Activated naive CD8-positive, alpha-beta T cell treated with anti-CD3 and anti-CD28 coated beads, Interleukin-2, amount 10 ng/mL, durations not matched to agents 7 days and 5 days (primary cell): ENCODE results near the gene ST14. TPM values are rescaled to one million over a fixed set of nuclear protein-coding genes. Genes with fewer than 3 reads are reported as not detected.
"Not testable (repeated sequence)": the region's sequence is repeated elsewhere in the genome, so short reads cannot be mapped to it uniquely, and the experiment has no call there.

Experiments
- ATAC-seq: fragments of 150-1000 bp; cut with Tn5 transposase; one replicate; pipeline ENCODE4 v1.10.0; 2021; ENCODE audit warnings: low read depth, moderate library complexity
- POLR2A ChIA-PET: fragments of 350-600 bp; sonication (Branson Sonifier 250); formaldehyde crosslinking; loops from one replicate; lab custom pipeline; 2021; ENCODE audit warnings: antibody characterized with exemption; lab: Charles Lee
- DNase-seq: peaks from one replicate; pipeline ENCODE4 v3.0.0; 2021
- H3K27ac Mint-ChIP-seq: one replicate; pipeline ENCODE4 v1.8.0; 2022; ENCODE audit warnings: mild to moderate bottlenecking, mixed read lengths
- H3K27me3 Mint-ChIP-seq: one replicate; pipeline ENCODE4 v1.8.0; 2022; ENCODE audit warnings: mild to moderate bottlenecking, moderate library complexity, mixed read lengths
- H3K36me3 Mint-ChIP-seq: one replicate; pipeline ENCODE4 v1.8.0; 2021; ENCODE audit warnings: mild to moderate bottlenecking, mixed read lengths
- H3K4me1 Mint-ChIP-seq: one replicate; pipeline ENCODE4 v1.8.0; 2021; ENCODE audit warnings: mixed read lengths
- H3K4me3 Mint-ChIP-seq: one replicate; pipeline ENCODE4 v1.8.0; 2022; ENCODE audit warnings: mild to moderate bottlenecking, moderate library complexity, mixed read lengths
- H3K9me3 Mint-ChIP-seq: one replicate; pipeline ENCODE4 v1.8.0; 2021; ENCODE audit warnings: mixed read lengths
- total RNA-seq, 2 experiments: library from RNA; stranded (reverse); gene quantifications; one replicate each; pipeline ENCODE4 v1.2.3, GENCODE V29; 2021

Gene ST14
- total RNA-seq, 2 experiments from 2014 or later = 0.51 to 0.67 TPM

GRCh38 chr11:130161441-130162145 lies 2.0 kb downstream of the ST14 start:
- no peak for DNase-seq
- peaks cover 10% of the 10 kb centered on the region for H3K4me1 Mint-ChIP-seq
- no peaks in the 10 kb centered on the region for H3K36me3 Mint-ChIP-seq
- ATAC-seq = no peak
- H3K27me3 Mint-ChIP-seq = peaks cover 52% of the 10 kb centered on the region
- H3K9me3 Mint-ChIP-seq = no peaks in the 10 kb centered on the region
- POLR2A ChIA-PET = no interaction called here
- H3K4me3 Mint-ChIP-seq = peak overlapping the region; percentile 18
- no peak overlapping the region for H3K27ac Mint-ChIP-seq

GRCh38 chr11:130162733-130163132 lies 3.2 kb downstream of the ST14 start:
- H3K36me3 Mint-ChIP-seq = no peaks in the 10 kb centered on the region
- H3K9me3 Mint-ChIP-seq = no peaks in the 10 kb centered on the region
- H3K4me1 Mint-ChIP-seq = peaks cover 10% of the 10 kb centered on the region
- no peak for ATAC-seq
- POLR2A ChIA-PET = no interaction called here
- H3K27me3 Mint-ChIP-seq = peaks cover 53% of the 10 kb centered on the region
- no peak overlapping the region for H3K27ac Mint-ChIP-seq
- no peak for DNase-seq
- no peak overlapping the region for H3K4me3 Mint-ChIP-seq

DNA sequence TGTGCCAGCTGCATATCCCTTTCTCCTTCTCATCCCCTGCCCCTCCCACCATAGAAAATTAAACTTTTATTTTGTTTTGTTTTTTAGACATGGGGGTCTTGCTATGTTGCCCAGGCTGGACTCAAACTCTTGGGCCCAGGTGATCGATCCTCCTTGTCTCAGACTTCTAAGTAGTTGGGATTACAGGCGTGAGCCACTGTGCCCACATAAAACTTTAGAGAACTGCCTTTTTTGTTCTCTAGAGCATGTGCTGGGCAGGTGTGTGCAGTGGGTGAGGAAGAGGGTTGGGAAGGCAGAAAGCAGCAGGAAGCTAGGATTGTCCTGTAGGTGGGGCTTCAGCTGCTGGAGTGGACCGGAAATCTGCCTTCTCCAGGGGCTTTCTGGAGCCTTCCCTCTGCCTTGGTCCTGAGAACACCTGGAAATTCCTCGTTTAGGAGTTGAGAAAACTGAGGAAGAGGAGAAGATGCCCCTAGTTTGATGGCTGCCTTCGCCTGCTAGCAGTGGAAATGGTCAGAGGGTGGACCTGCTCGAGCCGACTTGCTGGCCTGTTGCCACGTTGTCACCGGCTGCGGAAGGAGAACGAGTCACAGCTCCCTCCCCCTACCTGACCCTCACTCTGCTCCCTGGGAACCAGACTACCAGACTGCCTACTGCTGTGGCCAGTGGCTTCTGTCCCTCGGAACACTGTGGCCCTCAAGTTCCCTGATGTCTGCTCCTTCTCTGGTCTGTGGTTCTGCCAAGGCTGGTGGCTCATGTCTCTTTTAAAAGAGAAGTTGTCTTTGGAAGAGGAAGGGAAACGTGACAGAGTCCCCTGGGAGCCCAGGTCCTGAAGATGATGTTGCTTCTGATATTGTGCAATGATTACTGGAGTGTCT lies 4.0 kb downstream of the ST14 start:
- Mint-ChIP-seq H3K27me3 (peaks cover 46% of the 10 kb centered on the region), H3K4me1 (peaks cover 10% of the 10 kb centered on the region), H3K9me3 (no peaks in the 10 kb centered on the region), H3K27ac (no peak overlapping the region), H3K36me3 (no peaks in the 10 kb centered on the region), H3K4me3 (no peak overlapping the region)
- no peak for ATAC-seq
- DNase-seq = no peak
- POLR2A ChIA-PET = no interaction called here

- Mint-ChIP-seq H3K27me3 (peaks cover 41% of the 10 kb centered on the region), H3K9me3 (no peaks in the 10 kb centered on the region), H3K4me3 (no peak overlapping the region), H3K4me1 (peaks cover 8% of the 10 kb centered on the region), H3K36me3 (no peaks in the 10 kb centered on the region), H3K27ac (no peak overlapping the region)
- POLR2A ChIA-PET = no interaction called here
- ATAC-seq = no peak
- no peak for DNase-seq
Measured at GRCh38 chr11:130164221-130164570, 4.6 kb downstream of the ST14 start.

DNA sequence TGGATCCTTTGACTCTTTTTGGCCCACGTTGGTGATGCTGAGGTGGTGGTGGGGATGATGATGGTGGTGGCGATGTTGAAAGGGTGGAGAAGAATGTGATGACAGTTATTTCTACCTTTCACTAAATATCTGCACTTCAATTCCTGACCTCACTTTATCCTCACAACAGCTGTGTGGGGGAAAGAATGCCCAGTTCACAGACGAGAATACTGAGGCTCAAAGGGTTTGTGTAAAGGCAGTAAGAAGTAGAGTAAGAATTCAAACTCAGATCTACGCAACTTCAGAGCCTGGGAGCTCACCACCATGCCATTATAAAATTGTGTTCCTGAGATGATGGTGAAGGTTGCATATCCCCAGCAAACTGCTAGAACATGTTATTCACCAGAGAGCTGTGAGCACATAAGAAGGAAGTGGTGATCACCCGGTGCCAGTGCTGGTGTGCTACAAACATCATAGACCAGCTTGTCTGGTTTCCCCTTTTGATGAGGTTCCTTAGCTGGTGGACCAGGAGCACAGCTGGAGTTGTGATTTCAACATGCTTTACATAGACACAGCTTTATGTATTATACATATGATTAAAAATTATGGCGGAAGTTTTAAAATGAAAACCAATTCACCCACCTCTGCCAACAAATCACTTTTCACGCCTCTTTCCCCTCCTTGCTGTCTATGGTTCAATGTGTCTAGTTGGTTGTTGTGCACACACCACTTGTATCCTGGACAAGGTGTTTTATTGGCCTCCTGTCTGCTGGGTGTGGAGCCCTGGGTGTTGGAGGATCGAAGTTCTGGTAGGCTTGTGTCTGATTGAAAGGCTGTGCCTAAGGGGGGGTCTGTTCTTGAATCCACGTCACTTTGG lies 6.2 kb downstream of the ST14 start:
- no peaks in the 10 kb centered on the region for H3K36me3 Mint-ChIP-seq
- no peak overlapping the region for H3K27ac Mint-ChIP-seq
- peaks cover 3% of the 10 kb centered on the region for H3K4me1 Mint-ChIP-seq
- no peak overlapping the region for H3K4me3 Mint-ChIP-seq
- ATAC-seq (no peak), DNase-seq (no peak)
- POLR2A ChIA-PET = interaction anchor here (0.6 kb wide), 1 partner anchor 8 kb away, joined by 4 read pairs; no protein-coding TSS in a partner anchor
- H3K27me3 Mint-ChIP-seq = peaks cover 34% of the 10 kb centered on the region
- H3K9me3 Mint-ChIP-seq = no peaks in the 10 kb centered on the region

- ATAC-seq (no peak), DNase-seq (no peak)
- Mint-ChIP-seq H3K4me1 (peaks cover 2% of the 10 kb centered on the region), H3K4me3 (no peak overlapping the region), H3K27me3 (peaks cover 28% of the 10 kb centered on the region), H3K36me3 (no peaks in the 10 kb centered on the region), H3K27ac (no peak overlapping the region), H3K9me3 (no peaks in the 10 kb centered on the region)
- POLR2A ChIA-PET = interaction anchor here (0.6 kb wide), 1 partner anchor 9 kb away, joined by 4 read pairs; no protein-coding TSS in a partner anchor
Measured at GRCh38 chr11:130166457-130166784, 6.8 kb downstream of the ST14 start.

GRCh38 chr11:130167146-130167545 lies 7.6 kb downstream of the ST14 start:
- Mint-ChIP-seq H3K4me3 (no peak overlapping the region), H3K27ac (no peak overlapping the region), H3K36me3 (no peaks in the 10 kb centered on the region), H3K27me3 (peaks cover 23% of the 10 kb centered on the region), H3K4me1 (no peaks in the 10 kb centered on the region), H3K9me3 (no peaks in the 10 kb centered on the region)
- ATAC-seq (no peak), DNase-seq (no peak)
- POLR2A ChIA-PET = no interaction called here

- Mint-ChIP-seq H3K36me3 (no peaks in the 10 kb centered on the region), H3K27ac (no peak overlapping the region), H3K4me1 (no peaks in the 10 kb centered on the region)
Measured at GRCh38 chr11:130168105-130168504, 8.5 kb downstream of the ST14 start.

GRCh38 chr11:130170345-130170744 lies 10.8 kb downstream of the ST14 start:
- POLR2A ChIA-PET = no interaction called here
- no peaks in the 10 kb centered on the region for H3K4me1 Mint-ChIP-seq
- no peak for DNase-seq
- H3K4me3 Mint-ChIP-seq = no peak overlapping the region
- no peak for ATAC-seq
- H3K36me3 Mint-ChIP-seq = no peaks in the 10 kb centered on the region
- no peak overlapping the region for H3K27ac Mint-ChIP-seq
- peaks cover 5% of the 10 kb centered on the region for H3K9me3 Mint-ChIP-seq
- H3K27me3 Mint-ChIP-seq = peaks cover 20% of the 10 kb centered on the region

More at GRCh38 chr11:130168105-130168504, 8.5 kb downstream of the ST14 start:
- no peak overlapping the region for H3K4me3 Mint-ChIP-seq
- H3K27me3 Mint-ChIP-seq = peaks cover 21% of the 10 kb centered on the region
- POLR2A ChIA-PET = no interaction called here
- DNase-seq (no peak), ATAC-seq (no peak)
- H3K9me3 Mint-ChIP-seq = no peaks in the 10 kb centered on the region

DNA sequence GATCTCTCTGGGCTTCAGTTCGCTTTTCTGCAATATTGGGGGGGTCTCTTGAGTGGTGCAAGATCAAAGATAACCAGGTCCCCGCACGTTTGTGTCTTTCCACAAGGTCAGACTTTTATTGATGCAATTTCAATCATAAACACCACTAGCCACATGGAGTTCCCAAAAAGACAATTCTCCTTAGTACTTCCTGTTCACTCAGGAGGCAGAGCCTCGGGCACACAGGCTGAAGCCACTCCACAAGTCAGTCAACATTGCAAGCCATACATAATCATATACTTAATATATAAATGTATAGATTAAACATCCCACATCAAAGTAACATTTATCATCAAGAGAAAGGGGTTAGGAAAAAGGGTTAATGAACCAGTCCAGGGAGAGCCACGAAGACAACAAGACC lies 12.0 kb downstream of the ST14 start:
- DNase-seq (no peak), ATAC-seq (no peak)
- no peak overlapping the region for H3K27ac Mint-ChIP-seq

GRCh38 chr11:130172001-130172400 lies 12.4 kb downstream of the ST14 start:
- DNase-seq, H3K27ac Mint-ChIP-seq, H3K4me3 Mint-ChIP-seq, ATAC-seq, H3K4me1 Mint-ChIP-seq, H3K36me3 Mint-ChIP-seq, H3K9me3 Mint-ChIP-seq: not testable (repeated sequence)
- POLR2A ChIA-PET = interaction anchor here (0.7 kb wide), 1 partner anchor 418 kb away, joined by 7 read pairs; no protein-coding TSS in a partner anchor
- H3K27me3 Mint-ChIP-seq = peaks cover 17% of the 10 kb centered on the region

More for the DNA sequence above, 12.0 kb downstream of the ST14 start:
- Mint-ChIP-seq H3K9me3 (peaks cover 7% of the 10 kb centered on the region), H3K4me1 (peaks cover 2% of the 10 kb centered on the region), H3K36me3 (no peaks in the 10 kb centered on the region), H3K4me3 (no peak overlapping the region), H3K27me3 (peaks cover 17% of the 10 kb centered on the region)
- POLR2A ChIA-PET = interaction anchor here (0.7 kb wide), 1 partner anchor 418 kb away, joined by 7 read pairs; no protein-coding TSS in a partner anchor

- Mint-ChIP-seq H3K4me3 (no peak overlapping the region), H3K27ac (no peak overlapping the region)
- POLR2A ChIA-PET = no interaction called here
Measured at GRCh38 chr11:130174642-130175041, 15.1 kb downstream of the ST14 start.

GRCh38 chr11:130175898-130176297 lies 16.3 kb downstream of the ST14 start:
- Mint-ChIP-seq H3K36me3 (no peaks in the 10 kb centered on the region), H3K4me1 (peaks cover 2% of the 10 kb centered on the region), H3K27me3 (peaks cover 9% of the 10 kb centered on the region), H3K9me3 (peaks cover 7% of the 10 kb centered on the region), H3K27ac (no peak overlapping the region), H3K4me3 (no peak overlapping the region)
- ATAC-seq (no peak), DNase-seq (no peak)
- POLR2A ChIA-PET = no interaction called here

More at GRCh38 chr11:130174642-130175041, 15.1 kb downstream of the ST14 start:
- ATAC-seq (no peak), DNase-seq (no peak)
- H3K9me3 Mint-ChIP-seq = peaks cover 7% of the 10 kb centered on the region
- no peaks in the 10 kb centered on the region for H3K36me3 Mint-ChIP-seq
- peaks cover 9% of the 10 kb centered on the region for H3K27me3 Mint-ChIP-seq
- H3K4me1 Mint-ChIP-seq = peaks cover 2% of the 10 kb centered on the region
